Upper lobe of left lung (tissue), 4 donors: ENCODE data around the gene ZCCHC24.

Source experiments
- POLR2A ChIP-seq, 4 donors: fragments of 450-650 bp; IDR thresholded peaks; one replicate each; pipeline ENCODE4 v1.5.1; 2016 to 2017; ENCODE audit warnings: antibody characterized with exemption in 4 of 4, mild to moderate bottlenecking in 2 of 4
- POLR2AphosphoS5 ChIP-seq, 2 donors: sonication (generic); formaldehyde crosslinking; IDR thresholded peaks; one replicate each; pipeline ENCODE4 v1.5.1; 2017; ENCODE audit warnings: antibody characterized with exemption in 2 of 2
- TF ChIP-seq, protein P1 (sequence below), 6 experiments: fragments of 450-650 bp in 4 of 6; fragments of 200-600 bp in 2 of 6; sonication (generic) in 2 of 6; IDR thresholded peaks; one replicate each; pipeline ENCODE4 v1.5.1; 2016 to 2019; ENCODE audit warnings: antibody characterized with exemption in 6 of 6

DNA sequence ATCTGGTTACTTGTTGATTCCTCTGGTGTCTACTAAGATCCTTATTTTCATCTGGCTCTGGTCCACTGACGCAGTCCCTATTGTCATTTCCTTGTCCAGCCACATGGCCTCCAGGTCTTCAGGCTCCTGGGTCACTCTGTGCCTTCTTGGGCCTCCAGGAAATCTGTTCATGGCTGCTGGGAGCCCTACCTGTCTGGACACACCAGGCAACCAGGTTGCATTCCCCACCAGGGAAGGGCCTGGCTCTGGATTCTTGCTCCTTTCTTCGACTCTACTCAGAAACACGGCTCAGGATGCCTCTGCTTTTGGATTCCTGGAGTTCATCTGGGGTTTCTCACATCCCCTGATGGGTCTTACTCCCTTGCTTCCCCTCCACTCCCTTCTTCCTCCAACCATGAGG is 106.2 kb downstream of the ZCCHC24 start:
- TF ChIP-seq POLR2AphosphoS5 (IDR thresholded peaks at IDR 0.05) (no peak), POLR2A (IDR thresholded peaks at IDR 0.05) (no peak)
- TF ChIP-seq, protein P1, sequence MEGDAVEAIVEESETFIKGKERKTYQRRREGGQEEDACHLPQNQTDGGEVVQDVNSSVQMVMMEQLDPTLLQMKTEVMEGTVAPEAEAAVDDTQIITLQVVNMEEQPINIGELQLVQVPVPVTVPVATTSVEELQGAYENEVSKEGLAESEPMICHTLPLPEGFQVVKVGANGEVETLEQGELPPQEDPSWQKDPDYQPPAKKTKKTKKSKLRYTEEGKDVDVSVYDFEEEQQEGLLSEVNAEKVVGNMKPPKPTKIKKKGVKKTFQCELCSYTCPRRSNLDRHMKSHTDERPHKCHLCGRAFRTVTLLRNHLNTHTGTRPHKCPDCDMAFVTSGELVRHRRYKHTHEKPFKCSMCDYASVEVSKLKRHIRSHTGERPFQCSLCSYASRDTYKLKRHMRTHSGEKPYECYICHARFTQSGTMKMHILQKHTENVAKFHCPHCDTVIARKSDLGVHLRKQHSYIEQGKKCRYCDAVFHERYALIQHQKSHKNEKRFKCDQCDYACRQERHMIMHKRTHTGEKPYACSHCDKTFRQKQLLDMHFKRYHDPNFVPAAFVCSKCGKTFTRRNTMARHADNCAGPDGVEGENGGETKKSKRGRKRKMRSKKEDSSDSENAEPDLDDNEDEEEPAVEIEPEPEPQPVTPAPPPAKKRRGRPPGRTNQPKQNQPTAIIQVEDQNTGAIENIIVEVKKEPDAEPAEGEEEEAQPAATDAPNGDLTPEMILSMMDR (IDR thresholded peaks at IDR 0.05) = no peak
